Measurements from ENCODE around the gene TGFBR3.

Gene TGFBR3

GRCh38 chr1:91724231-91724630 is 161.7 kb downstream of the TGFBR3 start:
- Histone ChIP-seq H3K27me3 (ENCODE audit: insufficient read depth, low read length) (no peaks in the 10 kb centered on the region), H3K4me3 (ENCODE audit: low read length) (no peak overlapping the region), H3K36me3 (ENCODE audit: insufficient read depth, low read length) (peaks cover 3% of the 10 kb centered on the region), H3K9me3 (ENCODE audit: low read length) (no peaks in the 10 kb centered on the region), H3K4me1 (ENCODE audit: insufficient read depth, low read length) (peaks cover 4% of the 10 kb centered on the region), H2AFZ (ENCODE audit: low read depth, low read length) (no peak overlapping the region)

GRCh38 chr1:91720044-91720443 is 165.9 kb downstream of the TGFBR3 start:
- Histone ChIP-seq H3K9me3 (ENCODE audit: low read length) (no peaks in the 10 kb centered on the region), H2AFZ (ENCODE audit: low read depth, low read length) (no peak overlapping the region), H3K4me1 (ENCODE audit: insufficient read depth, low read length) (no peaks in the 10 kb centered on the region), H3K27me3 (ENCODE audit: insufficient read depth, low read length) (no peaks in the 10 kb centered on the region), H3K4me3 (ENCODE audit: low read length) (no peak overlapping the region), H3K36me3 (ENCODE audit: insufficient read depth, low read length) (peaks cover 7% of the 10 kb centered on the region)

GRCh38 chr1:91718877-91719276 is 167.1 kb downstream of the TGFBR3 start:
- Histone ChIP-seq H3K4me3 (ENCODE audit: low read length) (no peak overlapping the region), H3K36me3 (ENCODE audit: insufficient read depth, low read length) (peaks cover 7% of the 10 kb centered on the region), H2AFZ (ENCODE audit: low read depth, low read length) (no peak overlapping the region)

GRCh38 chr1:91718368-91718767 is 167.6 kb downstream of the TGFBR3 start:
- no peaks in the 10 kb centered on the region for H3K27me3 ChIP-seq (ENCODE audit: insufficient read depth, low read length)
- H3K4me1 ChIP-seq (ENCODE audit: insufficient read depth, low read length) = peaks cover 4% of the 10 kb centered on the region
- H2AFZ ChIP-seq (ENCODE audit: low read depth, low read length) = no peak overlapping the region
- peaks cover 7% of the 10 kb centered on the region for H3K36me3 ChIP-seq (ENCODE audit: insufficient read depth, low read length)
- no peaks in the 10 kb centered on the region for H3K9me3 ChIP-seq (ENCODE audit: low read length)
- no peak overlapping the region for H3K4me3 ChIP-seq (ENCODE audit: low read length)

More at GRCh38 chr1:91718877-91719276, 167.1 kb downstream of the TGFBR3 start:
- no peaks in the 10 kb centered on the region for H3K4me1 ChIP-seq (ENCODE audit: insufficient read depth, low read length)
- no peaks in the 10 kb centered on the region for H3K27me3 ChIP-seq (ENCODE audit: insufficient read depth, low read length)
- no peaks in the 10 kb centered on the region for H3K9me3 ChIP-seq (ENCODE audit: low read length)

GRCh38 chr1:91717839-91718238 is 168.1 kb downstream of the TGFBR3 start:
- Histone ChIP-seq H3K9me3 (ENCODE audit: low read length) (no peaks in the 10 kb centered on the region), H3K36me3 (ENCODE audit: insufficient read depth, low read length) (peaks cover 7% of the 10 kb centered on the region), H3K4me1 (ENCODE audit: insufficient read depth, low read length) (peaks cover 9% of the 10 kb centered on the region), H3K27me3 (ENCODE audit: insufficient read depth, low read length) (no peaks in the 10 kb centered on the region), H3K4me3 (ENCODE audit: low read length) (no peak overlapping the region), H2AFZ (ENCODE audit: low read depth, low read length) (no peak overlapping the region)

GRCh38 chr1:91716339-91716738 is 169.6 kb downstream of the TGFBR3 start:
- Histone ChIP-seq H2AFZ (ENCODE audit: low read depth, low read length) (no peak overlapping the region), H3K4me3 (ENCODE audit: low read length) (no peak overlapping the region)

GRCh38 chr1:91715416-91716000 is 170.4 kb downstream of the TGFBR3 start:
- Histone ChIP-seq H3K4me1 (ENCODE audit: insufficient read depth, low read length) (peaks cover 9% of the 10 kb centered on the region), H3K36me3 (ENCODE audit: insufficient read depth, low read length) (peaks cover 7% of the 10 kb centered on the region), H3K4me3 (ENCODE audit: low read length) (no peak overlapping the region), H3K27me3 (ENCODE audit: insufficient read depth, low read length) (no peaks in the 10 kb centered on the region), H3K9me3 (ENCODE audit: low read length) (no peaks in the 10 kb centered on the region), H2AFZ (ENCODE audit: low read depth, low read length) (no peak overlapping the region)

More at GRCh38 chr1:91716339-91716738, 169.6 kb downstream of the TGFBR3 start:
- Histone ChIP-seq H3K36me3 (ENCODE audit: insufficient read depth, low read length) (peaks cover 7% of the 10 kb centered on the region), H3K4me1 (ENCODE audit: insufficient read depth, low read length) (peaks cover 9% of the 10 kb centered on the region), H3K9me3 (ENCODE audit: low read length) (no peaks in the 10 kb centered on the region), H3K27me3 (ENCODE audit: insufficient read depth, low read length) (no peaks in the 10 kb centered on the region)

GRCh38 chr1:91714867-91715381 is 171.0 kb downstream of the TGFBR3 start:
- peaks cover 9% of the 10 kb centered on the region for H3K4me1 ChIP-seq (ENCODE audit: insufficient read depth, low read length)
- no peak overlapping the region for H3K4me3 ChIP-seq (ENCODE audit: low read length)
- peaks cover 7% of the 10 kb centered on the region for H3K36me3 ChIP-seq (ENCODE audit: insufficient read depth, low read length)
- no peaks in the 10 kb centered on the region for H3K27me3 ChIP-seq (ENCODE audit: insufficient read depth, low read length)
- no peaks in the 10 kb centered on the region for H3K9me3 ChIP-seq (ENCODE audit: low read length)
- no peak overlapping the region for H2AFZ ChIP-seq (ENCODE audit: low read depth, low read length)

- Histone ChIP-seq H3K4me3 (ENCODE audit: low read length) (no peak overlapping the region), H3K36me3 (ENCODE audit: insufficient read depth, low read length) (peaks cover 4% of the 10 kb centered on the region), H3K9me3 (ENCODE audit: low read length) (no peaks in the 10 kb centered on the region), H3K4me1 (ENCODE audit: insufficient read depth, low read length) (peaks cover 9% of the 10 kb centered on the region), H2AFZ (ENCODE audit: low read depth, low read length) (peak overlapping the region; percentile 63), H3K27me3 (ENCODE audit: insufficient read depth, low read length) (no peaks in the 10 kb centered on the region)
Measured at GRCh38 chr1:91712981-91713841, 172.7 kb downstream of the TGFBR3 start.

- no peak overlapping the region for H3K4me3 ChIP-seq (ENCODE audit: low read length)
- H2AFZ ChIP-seq (ENCODE audit: low read depth, low read length) = no peak overlapping the region
- H3K36me3 ChIP-seq (ENCODE audit: insufficient read depth, low read length) = peaks cover 4% of the 10 kb centered on the region
- H3K27me3 ChIP-seq (ENCODE audit: insufficient read depth, low read length) = no peaks in the 10 kb centered on the region
- no peaks in the 10 kb centered on the region for H3K9me3 ChIP-seq (ENCODE audit: low read length)
- H3K4me1 ChIP-seq (ENCODE audit: insufficient read depth, low read length) = peaks cover 9% of the 10 kb centered on the region
Measured at GRCh38 chr1:91712393-91712792, 173.6 kb downstream of the TGFBR3 start.

GRCh38 chr1:91711504-91712247 is 174.3 kb downstream of the TGFBR3 start:
- Histone ChIP-seq H3K27me3 (ENCODE audit: insufficient read depth, low read length) (no peaks in the 10 kb centered on the region), H2AFZ (ENCODE audit: low read depth, low read length) (no peak overlapping the region), H3K4me3 (ENCODE audit: low read length) (no peak overlapping the region), H3K9me3 (ENCODE audit: low read length) (no peaks in the 10 kb centered on the region), H3K36me3 (ENCODE audit: insufficient read depth, low read length) (peaks cover 4% of the 10 kb centered on the region), H3K4me1 (ENCODE audit: insufficient read depth, low read length) (peaks cover 9% of the 10 kb centered on the region)

- Histone ChIP-seq H3K27me3 (ENCODE audit: insufficient read depth, low read length) (no peaks in the 10 kb centered on the region), H3K4me1 (ENCODE audit: insufficient read depth, low read length) (peaks cover 19% of the 10 kb centered on the region), H3K36me3 (ENCODE audit: insufficient read depth, low read length) (no peaks in the 10 kb centered on the region)
Measured at GRCh38 chr1:91710261-91710660, 175.7 kb downstream of the TGFBR3 start.

GRCh38 chr1:91708691-91709090 is 177.3 kb downstream of the TGFBR3 start:
- no peaks in the 10 kb centered on the region for H3K27me3 ChIP-seq (ENCODE audit: insufficient read depth, low read length)
- H2AFZ ChIP-seq (ENCODE audit: low read depth, low read length) = no peak overlapping the region
- H3K36me3 ChIP-seq (ENCODE audit: insufficient read depth, low read length) = no peaks in the 10 kb centered on the region

More at GRCh38 chr1:91710261-91710660, 175.7 kb downstream of the TGFBR3 start:
- H3K4me3 ChIP-seq (ENCODE audit: low read length) = no peak overlapping the region
- no peaks in the 10 kb centered on the region for H3K9me3 ChIP-seq (ENCODE audit: low read length)
- no peak overlapping the region for H2AFZ ChIP-seq (ENCODE audit: low read depth, low read length)

More at GRCh38 chr1:91708691-91709090, 177.3 kb downstream of the TGFBR3 start:
- peaks cover 18% of the 10 kb centered on the region for H3K4me1 ChIP-seq (ENCODE audit: insufficient read depth, low read length)
- H3K9me3 ChIP-seq (ENCODE audit: low read length) = no peaks in the 10 kb centered on the region
- no peak overlapping the region for H3K4me3 ChIP-seq (ENCODE audit: low read length)
